Measurements from ENCODE around the gene WBP2.

GRCh38 chr17:75861927-75862317, 6.8 kb upstream of the WBP2 start:
- no peak for TF ChIP-seq EZH2 (IDR thresholded peaks at IDR 0.05)
- TF ChIP-seq POLR2AphosphoS5 (IDR thresholded peaks at IDR 0.05; ENCODE audit: borderline replicate concordance, low read depth, low read length) = no peak
- TF ChIP-seq FOXP2 (optimal IDR thresholded peaks at IDR 0.05; ENCODE audit: control extremely low read depth, extremely low read length, insufficient read depth) = no peak

Measured in SK-N-MC (cell line).